ENCODE measurements around the gene IFNL2. TPM values are rescaled to one million over a fixed set of nuclear protein-coding genes. Genes with fewer than 3 reads are reported as not detected.

Gene IFNL2
- total RNA-seq, 1 donor = not detected

- DNase-seq (ENCODE audit: low read depth) = no peak
- no peak overlapping the region for H3K4me3 ChIP-seq (ENCODE audit: low read depth, low read length)
- no peak for TF ChIP-seq CTCF (IDR thresholded peaks at IDR 0.05; ENCODE audit: insufficient read depth, low read length)
Measured at GRCh38 chr19:39282021-39282420, 13.8 kb downstream of the IFNL2 start.

GRCh38 chr19:39284032-39284431 is 15.8 kb downstream of the IFNL2 start:
- no peak overlapping the region for H3K4me3 ChIP-seq (ENCODE audit: low read depth, low read length)
- TF ChIP-seq CTCF (IDR thresholded peaks at IDR 0.05; ENCODE audit: insufficient read depth, low read length) = no peak

GRCh38 chr19:39293394-39293793 is 25.2 kb downstream of the IFNL2 start:
- no peak for DNase-seq (ENCODE audit: low read depth)
- no peak for TF ChIP-seq CTCF (IDR thresholded peaks at IDR 0.05; ENCODE audit: insufficient read depth, low read length)
- H3K4me3 ChIP-seq (ENCODE audit: low read depth, low read length) = no peak overlapping the region

More at GRCh38 chr19:39284032-39284431, 15.8 kb downstream of the IFNL2 start:
- no peak for DNase-seq (ENCODE audit: low read depth)

- DNase-seq (ENCODE audit: low read depth) = no peak
- no peak for TF ChIP-seq CTCF (IDR thresholded peaks at IDR 0.05; ENCODE audit: insufficient read depth, low read length)
Measured at GRCh38 chr19:39296055-39296645, 28.0 kb downstream of the IFNL2 start, which contains the start of gene IFNL1. TSS of gene IFNL1 (plus strand) at chr19:39296407. CDS start at chr19:39296422, 15 bp downstream.

GRCh38 chr19:39296906-39297305 is 28.7 kb downstream of the IFNL2 start:
- DNase-seq (ENCODE audit: low read depth) = no peak
- TF ChIP-seq CTCF (IDR thresholded peaks at IDR 0.05; ENCODE audit: insufficient read depth, low read length) = no peak
- no peak overlapping the region for H3K4me3 ChIP-seq (ENCODE audit: low read depth, low read length)

More at GRCh38 chr19:39296055-39296645, 28.0 kb downstream of the IFNL2 start, which contains the start of gene IFNL1:
- no peak within 1 kb of the TSS for H3K4me3 ChIP-seq (ENCODE audit: low read depth, low read length)

- DNase-seq (ENCODE audit: low read depth) = no peak
- TF ChIP-seq CTCF (IDR thresholded peaks at IDR 0.05; ENCODE audit: insufficient read depth, low read length) = no peak
- no peak overlapping the region for H3K4me3 ChIP-seq (ENCODE audit: low read depth, low read length)
Measured at GRCh38 chr19:39297931-39298634, 29.9 kb downstream of the IFNL2 start.

All from fibroblast of the aortic adventitia (primary cell).